Liver (tissue), 9 donors: Measurements from ENCODE around the gene PLCG2. TPM values are rescaled to one million over a fixed set of nuclear protein-coding genes. Genes with fewer than 3 reads are reported as not detected.

ENCODE experiments used
- DNase-seq: peaks from one replicate; pipeline ENCODE4 v3.0.0-alpha.2; 2017; ENCODE audit warnings: low spot score
- H3K27ac ChIP-seq, 2 donors: one replicate each; pipeline ENCODE4 v1.7.0; 2013; ENCODE audit warnings: inconsistent platforms in 2 of 2, low read length in 2 of 2, control low read depth in 1 of 2, low read depth in 1 of 2, mild to moderate bottlenecking in 1 of 2
- H3K27me3 ChIP-seq, 4 donors: one replicate each; pipeline versions ENCODE4 v1.6.1 to v1.7.0; 2013; ENCODE audit warnings: low read length in 3 of 4, inconsistent platforms in 1 of 4, mild to moderate bottlenecking in 1 of 4, moderate library complexity in 1 of 4; ENCODE audit not compliant: control insufficient read depth in 4 of 4, insufficient read depth in 4 of 4
- H3K36me3 ChIP-seq, 4 donors: one replicate each; pipeline versions ENCODE4 v1.6.1 to v1.7.0; 2013; ENCODE audit warnings: low read length in 3 of 4, mild to moderate bottlenecking in 3 of 4, low read depth in 1 of 4, moderate library complexity in 1 of 4; ENCODE audit not compliant: control insufficient read depth in 4 of 4, insufficient read depth in 3 of 4
- H3K4me1 ChIP-seq, 4 donors: one replicate each; pipeline versions ENCODE4 v1.6.1 to v1.7.0; 2013; ENCODE audit warnings: low read length in 3 of 4, mild to moderate bottlenecking in 3 of 4, moderate library complexity in 1 of 4; ENCODE audit not compliant: control insufficient read depth in 4 of 4, insufficient read depth in 4 of 4
- H3K4me3 ChIP-seq, 3 donors: one replicate each; pipeline versions ENCODE4 v1.6.1 to v1.7.0; 2013; ENCODE audit warnings: low read length in 3 of 3, control low read depth in 1 of 3, low read depth in 1 of 3, mild to moderate bottlenecking in 1 of 3
- H3K9ac ChIP-seq, 2 donors: one replicate each; pipeline ENCODE4 v1.7.0; 2013; ENCODE audit warnings: low read length in 2 of 2, mild to moderate bottlenecking in 2 of 2, moderate library complexity in 2 of 2, control low read depth in 1 of 2, low read depth in 1 of 2
- H3K9me3 ChIP-seq, 4 donors: one replicate each; pipeline versions ENCODE4 v1.6.1 to v1.7.0; 2013; ENCODE audit warnings: low read length in 3 of 4; ENCODE audit not compliant: control insufficient read depth in 4 of 4
- CTCF ChIP-seq: fragments of 150-350 bp; IDR thresholded peaks from 2 replicates; pipeline ENCODE4 v1.5.1; 2017; ENCODE audit warnings: improper control_type of control experiment, low read depth, low read length; ENCODE audit not compliant: missing input control
- EGR1 ChIP-seq, 2 donors: IDR thresholded peaks; 2 replicates each; pipeline ENCODE4 v1.6.1; 2016 to 2018; ENCODE audit warnings: antibody characterized with exemption in 2 of 2, low read depth in 2 of 2
- FOXA1 ChIP-seq: IDR thresholded peaks from 2 replicates; pipeline ENCODE4 v1.6.1; 2016; ENCODE audit warnings: antibody characterized with exemption
- FOXA2 ChIP-seq: IDR thresholded peaks from 2 replicates; pipeline ENCODE4 v1.6.1; 2016; ENCODE audit warnings: antibody characterized with exemption
- HNF4A ChIP-seq, 2 donors: conservative IDR thresholded peaks; 2 replicates each; pipeline ENCODE4 v1.6.1; 2016; ENCODE audit warnings: antibody characterized with exemption in 2 of 2, mild to moderate bottlenecking in 2 of 2
- JUND ChIP-seq, 2 donors: IDR thresholded peaks; 2 replicates each; pipeline ENCODE4 v1.6.1; 2016; ENCODE audit warnings: antibody characterized with exemption in 2 of 2
- MAX ChIP-seq: IDR thresholded peaks from 2 replicates; pipeline ENCODE4 v1.6.1; 2016; ENCODE audit warnings: antibody characterized with exemption
- NR2F2 ChIP-seq: IDR thresholded peaks from 2 replicates; pipeline ENCODE4 v1.6.1; 2016; ENCODE audit warnings: antibody characterized with exemption
- RAD21 ChIP-seq, 2 donors: IDR thresholded peaks; 2 replicates each; pipeline ENCODE4 v1.6.1; 2016; ENCODE audit warnings: antibody characterized with exemption in 2 of 2, mild to moderate bottlenecking in 2 of 2
- REST ChIP-seq: IDR thresholded peaks from 2 replicates; pipeline ENCODE4 v1.6.1; 2016; ENCODE audit warnings: antibody characterized with exemption, mild to moderate bottlenecking
- RXRA ChIP-seq, 2 donors: IDR thresholded peaks; 2 replicates each; pipeline ENCODE4 v1.6.1; 2017 to 2018; ENCODE audit warnings: antibody characterized with exemption in 2 of 2, mild to moderate bottlenecking in 1 of 2
- SP1 ChIP-seq: IDR thresholded peaks from 2 replicates; pipeline ENCODE4 v1.6.1; 2018; ENCODE audit warnings: antibody characterized with exemption, mild to moderate bottlenecking
- ZBTB33 ChIP-seq: IDR thresholded peaks from 2 replicates; pipeline ENCODE4 v1.6.1; 2016; ENCODE audit warnings: antibody characterized with exemption
- WGBS: extraction: QIAGEN DNeasy Blood & Tissue Kit; methylation state at CpG from one replicate; pipeline ENCODE4 v1.1.7; 2013; 5-methylcytosine and 5-hydroxymethylcytosine counted together
- polyA plus RNA-seq, 2 donors: library from polyadenylated mRNA; stranded (reverse) in 1 of 2; unstranded in 1 of 2; fragments of 200-250 nt in 1 of 2; fragments of >200 nt in 1 of 2; fragmentation: Nextera tagmentation in 1 of 2; extraction: Ambion mirVana in 1 of 2; gene quantifications; one replicate each; pipeline versions ENCODE4 v1.2.1 to v1.2.3, GENCODE V29; 2013 to 2015
- total RNA-seq, 2 donors: library from RNA; depleted of rRNA; stranded (reverse); fragments of >200 nt; gene quantifications; one replicate each; pipeline ENCODE4 v1.2.3, GENCODE V29; 2014
- donor health status: healthy.
- donor health status: healthy.
- donor health status: healthy.
- donor health status: healthy.
- donor health status: healthy.

The PLCG2 gene
- total and polyA plus RNA-seq, 4 donors = 7.1 to 21.6 (median 15.8) TPM

- Histone ChIP-seq H3K27me3 (no peaks in the 10 kb centered on the region), H3K9ac (peak overlapping the region in 1 of 2 donors; percentile 53), H3K36me3 (no peaks in the 10 kb centered on the region), H3K27ac (peak overlapping the region; percentile 11 to 19), H3K4me1 (peaks cover 0 to 15% (median 8%) of the 10 kb centered on the region in 4 donors), H3K4me3 (peak overlapping the region; percentile 43 to 82 (median 62)), H3K9me3 (no peaks in the 10 kb centered on the region)
- peak; percentile 38 for DNase-seq
- 5% methylated on average over 58 of the region's 58 CpGs for WGBS
- no peak for TF ChIP-seq EGR1 (IDR thresholded peaks at IDR 0.05; ENCODE audit: low read depth in 2 of 2)
- TF ChIP-seq MAX = no peak
- no peak for TF ChIP-seq JUND (IDR thresholded peaks at IDR 0.05)
- TF ChIP-seq REST = no peak
- no peak for TF ChIP-seq SP1
- no peak for TF ChIP-seq FOXA2
- no peak for TF ChIP-seq FOXA1
- no peak for TF ChIP-seq CTCF
Observed at GRCh38 chr16:81779536-81780320, 637 bp downstream of the PLCG2 start.

- Histone ChIP-seq H3K36me3 (no peaks in the 10 kb centered on the region), H3K27ac (no peak overlapping the region), H3K4me1 (peaks cover 0 to 15% (median 8%) of the 10 kb centered on the region in 4 donors), H3K9ac (no peak overlapping the region), H3K4me3 (peak overlapping the region; percentile 43 to 82 (median 62)), H3K27me3 (no peaks in the 10 kb centered on the region), H3K9me3 (no peaks in the 10 kb centered on the region)
- DNase-seq = no peak
- 77% methylated on average over 8 of the region's 8 CpGs for WGBS
- TF ChIP-seq RXRA (IDR thresholded peaks at IDR 0.05) = no peak
- TF ChIP-seq RAD21 (IDR thresholded peaks at IDR 0.05) = no peak
- TF ChIP-seq EGR1 (IDR thresholded peaks at IDR 0.05; ENCODE audit: low read depth in 2 of 2) = no peak
- no peak for TF ChIP-seq SP1
Observed at GRCh38 chr16:81780350-81780749, 1.3 kb downstream of the PLCG2 start.

- no peak overlapping the region for H3K27ac ChIP-seq
- TF ChIP-seq EGR1 (IDR thresholded peaks at IDR 0.05; ENCODE audit: low read depth in 2 of 2) (no peak), NR2F2 (no peak), HNF4A (conservative IDR thresholded peaks at IDR 0.05) (no peak), SP1 (no peak), MAX (no peak), CTCF (no peak), JUND (IDR thresholded peaks at IDR 0.05) (no peak), ZBTB33 (no peak)
- no peak overlapping the region for H3K4me3 ChIP-seq
- no peaks in the 10 kb centered on the region for H3K36me3 ChIP-seq
- no peaks in the 10 kb centered on the region for H3K27me3 ChIP-seq
- peaks cover 3 to 23% (median 9%) of the 10 kb centered on the region in 4 donors for H3K4me1 ChIP-seq
- 96% methylated on average over 3 of the region's 3 CpGs for WGBS
- no peaks in the 10 kb centered on the region for H3K9me3 ChIP-seq
- H3K9ac ChIP-seq = no peak overlapping the region
- no peak for DNase-seq
Observed at GRCh38 chr16:81782236-81782635, 3.1 kb downstream of the PLCG2 start.
